Liver (tissue), 9 donors: ENCODE results near the gene MSI2. TPM values are rescaled to one million over a fixed set of nuclear protein-coding genes. Genes with fewer than 3 reads are reported as not detected.
A peak's percentile ranks its signal among the peaks of the same experiment; 100 is the strongest.

Experiments used
- DNase-seq: peaks from one replicate; pipeline ENCODE4 v3.0.0-alpha.2; 2017; ENCODE audit warnings: low spot score
- H3K27ac ChIP-seq, 2 donors: one replicate each; pipeline ENCODE4 v1.7.0; 2013; ENCODE audit warnings: inconsistent platforms in 2 of 2, low read length in 2 of 2, control low read depth in 1 of 2, low read depth in 1 of 2, mild to moderate bottlenecking in 1 of 2
- H3K27me3 ChIP-seq, 4 donors: one replicate each; pipeline versions ENCODE4 v1.6.1 to v1.7.0; 2013; ENCODE audit warnings: low read length in 3 of 4, inconsistent platforms in 1 of 4, mild to moderate bottlenecking in 1 of 4, moderate library complexity in 1 of 4; ENCODE audit not compliant: control insufficient read depth in 4 of 4, insufficient read depth in 4 of 4
- H3K36me3 ChIP-seq, 4 donors: one replicate each; pipeline versions ENCODE4 v1.6.1 to v1.7.0; 2013; ENCODE audit warnings: low read length in 3 of 4, mild to moderate bottlenecking in 3 of 4, low read depth in 1 of 4, moderate library complexity in 1 of 4; ENCODE audit not compliant: control insufficient read depth in 4 of 4, insufficient read depth in 3 of 4
- H3K4me1 ChIP-seq, 4 donors: one replicate each; pipeline versions ENCODE4 v1.6.1 to v1.7.0; 2013; ENCODE audit warnings: low read length in 3 of 4, mild to moderate bottlenecking in 3 of 4, moderate library complexity in 1 of 4; ENCODE audit not compliant: control insufficient read depth in 4 of 4, insufficient read depth in 4 of 4
- H3K4me3 ChIP-seq, 3 donors: one replicate each; pipeline versions ENCODE4 v1.6.1 to v1.7.0; 2013; ENCODE audit warnings: low read length in 3 of 3, control low read depth in 1 of 3, low read depth in 1 of 3, mild to moderate bottlenecking in 1 of 3
- H3K9ac ChIP-seq, 2 donors: one replicate each; pipeline ENCODE4 v1.7.0; 2013; ENCODE audit warnings: low read length in 2 of 2, mild to moderate bottlenecking in 2 of 2, moderate library complexity in 2 of 2, control low read depth in 1 of 2, low read depth in 1 of 2
- H3K9me3 ChIP-seq, 4 donors: one replicate each; pipeline versions ENCODE4 v1.6.1 to v1.7.0; 2013; ENCODE audit warnings: low read length in 3 of 4; ENCODE audit not compliant: control insufficient read depth in 4 of 4
- EGR1 ChIP-seq, 2 donors: IDR thresholded peaks; 2 replicates each; pipeline ENCODE4 v1.6.1; 2016 to 2018; ENCODE audit warnings: antibody characterized with exemption in 2 of 2, low read depth in 2 of 2
- FOXA1 ChIP-seq: IDR thresholded peaks from 2 replicates; pipeline ENCODE4 v1.6.1; 2016; ENCODE audit warnings: antibody characterized with exemption
- FOXA2 ChIP-seq: IDR thresholded peaks from 2 replicates; pipeline ENCODE4 v1.6.1; 2016; ENCODE audit warnings: antibody characterized with exemption
- GABPA ChIP-seq, 2 donors: IDR thresholded peaks in 1 of 2; conservative IDR thresholded peaks in 1 of 2; 2 replicates each; pipeline ENCODE4 v1.6.1; 2016; ENCODE audit warnings: antibody characterized with exemption in 2 of 2, mild to moderate bottlenecking in 1 of 2, moderate library complexity in 1 of 2
- HNF4G ChIP-seq: IDR thresholded peaks from 2 replicates; pipeline ENCODE4 v1.6.1; 2016; ENCODE audit warnings: antibody characterized with exemption
- JUND ChIP-seq, 2 donors: IDR thresholded peaks; 2 replicates each; pipeline ENCODE4 v1.6.1; 2016; ENCODE audit warnings: antibody characterized with exemption in 2 of 2
- NR2F2 ChIP-seq: IDR thresholded peaks from 2 replicates; pipeline ENCODE4 v1.6.1; 2016; ENCODE audit warnings: antibody characterized with exemption
- RAD21 ChIP-seq, 2 donors: IDR thresholded peaks; 2 replicates each; pipeline ENCODE4 v1.6.1; 2016; ENCODE audit warnings: antibody characterized with exemption in 2 of 2, mild to moderate bottlenecking in 2 of 2
- REST ChIP-seq: IDR thresholded peaks from 2 replicates; pipeline ENCODE4 v1.6.1; 2016; ENCODE audit warnings: antibody characterized with exemption, mild to moderate bottlenecking
- RXRA ChIP-seq, 2 donors: IDR thresholded peaks; 2 replicates each; pipeline ENCODE4 v1.6.1; 2017 to 2018; ENCODE audit warnings: antibody characterized with exemption in 2 of 2, mild to moderate bottlenecking in 1 of 2
- SP1 ChIP-seq: IDR thresholded peaks from 2 replicates; pipeline ENCODE4 v1.6.1; 2018; ENCODE audit warnings: antibody characterized with exemption, mild to moderate bottlenecking
- TAF1 ChIP-seq: conservative IDR thresholded peaks from 2 replicates; pipeline ENCODE4 v1.6.1; 2016; ENCODE audit warnings: antibody characterized with exemption, mild to moderate bottlenecking
- YY1 ChIP-seq: IDR thresholded peaks from 2 replicates; pipeline ENCODE4 v1.6.1; 2016; ENCODE audit warnings: antibody characterized with exemption, mild to moderate bottlenecking
- WGBS: extraction: QIAGEN DNeasy Blood & Tissue Kit; methylation state at CpG from one replicate; pipeline ENCODE4 v1.1.7; 2013; 5-methylcytosine and 5-hydroxymethylcytosine counted together
- polyA plus RNA-seq, 2 donors: library from polyadenylated mRNA; stranded (reverse) in 1 of 2; unstranded in 1 of 2; fragments of 200-250 nt in 1 of 2; fragments of >200 nt in 1 of 2; fragmentation: Nextera tagmentation in 1 of 2; extraction: Ambion mirVana in 1 of 2; gene quantifications; one replicate each; pipeline versions ENCODE4 v1.2.1 to v1.2.3, GENCODE V29; 2013 to 2015
- total RNA-seq, 2 donors: library from RNA; depleted of rRNA; stranded (reverse); fragments of >200 nt; gene quantifications; one replicate each; pipeline ENCODE4 v1.2.3, GENCODE V29; 2014
- TF ChIP-seq, protein P1 (sequence below): fragments of 150-350 bp; IDR thresholded peaks from 2 replicates; pipeline ENCODE4 v1.5.1; 2017; ENCODE audit warnings: improper control_type of control experiment, low read depth, low read length; ENCODE audit not compliant: missing input control
- TF ChIP-seq, protein P2 (sequence below): IDR thresholded peaks from 2 replicates; pipeline ENCODE4 v1.6.1; 2016; ENCODE audit warnings: antibody characterized with exemption
- TF ChIP-seq, protein P3 (sequence below): IDR thresholded peaks from 2 replicates; pipeline ENCODE4 v1.6.1; 2016; ENCODE audit warnings: antibody characterized with exemption
- TF ChIP-seq, protein P4 (sequence below): IDR thresholded peaks from 2 replicates; pipeline ENCODE4 v1.6.1; 2016; ENCODE audit warnings: antibody characterized with exemption
- donor health status: healthy.
- donor health status: healthy.
- donor health status: healthy.
- donor health status: healthy.
- donor health status: healthy.

The MSI2 gene
- total and polyA plus RNA-seq, 4 donors, result 5.7 to 15.6 (median 9.2) TPM

DNA sequence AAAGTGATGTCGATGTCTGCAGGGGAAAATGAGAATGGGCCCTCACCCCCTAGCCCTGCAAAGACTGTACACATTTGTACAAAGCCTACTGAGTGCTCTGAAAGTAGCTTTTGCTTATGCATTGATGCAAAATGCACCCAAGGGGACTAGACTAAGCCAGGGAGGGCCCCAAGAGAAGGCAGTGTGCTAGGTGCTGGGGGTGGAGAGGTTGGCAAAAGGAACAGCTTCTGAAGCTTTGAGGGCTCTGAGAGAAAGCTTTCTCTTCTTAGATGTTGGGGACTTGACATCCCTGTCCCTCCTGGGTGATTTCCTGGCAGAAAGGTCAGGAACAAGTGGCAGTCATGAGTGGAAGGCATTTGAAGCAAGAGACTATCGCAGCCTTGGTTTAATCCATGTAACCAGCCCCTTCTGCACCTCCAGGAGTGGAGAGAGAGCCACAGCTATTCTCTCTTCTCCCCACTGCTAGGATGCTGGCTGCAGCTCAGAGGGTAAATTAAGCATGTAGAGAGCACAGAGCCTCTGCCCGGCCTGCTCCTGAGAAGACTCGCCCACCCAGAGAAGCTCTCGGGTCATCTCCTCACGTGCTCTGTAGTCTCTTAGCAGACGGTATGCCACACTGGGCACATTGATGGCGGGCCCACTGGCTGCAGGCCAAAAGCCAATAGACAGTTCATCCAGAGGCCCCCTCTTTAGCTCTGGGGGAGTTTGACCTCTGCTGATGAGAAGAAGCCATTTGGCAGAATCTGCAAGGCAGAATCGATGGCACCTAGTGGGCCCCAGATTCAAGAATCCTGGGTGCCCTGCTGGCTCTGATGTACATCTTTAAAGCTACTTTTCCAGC, 221.4 kb downstream of the MSI2 start:
- WGBS, result 81% methylated on average over 9 of the region's 9 CpGs
- H3K36me3 ChIP-seq, result no peaks in the 10 kb centered on the region
- H3K4me3 ChIP-seq, result no peak overlapping the region
- H3K27ac ChIP-seq, result peak overlapping the region in 1 of 2 donors; percentile 6
- H3K4me1 ChIP-seq, result no peaks in the 10 kb centered on the region
- no peaks in the 10 kb centered on the region for H3K27me3 ChIP-seq
- DNase-seq, result no peak
- no peak overlapping the region for H3K9ac ChIP-seq
- TF ChIP-seq, protein P1, sequence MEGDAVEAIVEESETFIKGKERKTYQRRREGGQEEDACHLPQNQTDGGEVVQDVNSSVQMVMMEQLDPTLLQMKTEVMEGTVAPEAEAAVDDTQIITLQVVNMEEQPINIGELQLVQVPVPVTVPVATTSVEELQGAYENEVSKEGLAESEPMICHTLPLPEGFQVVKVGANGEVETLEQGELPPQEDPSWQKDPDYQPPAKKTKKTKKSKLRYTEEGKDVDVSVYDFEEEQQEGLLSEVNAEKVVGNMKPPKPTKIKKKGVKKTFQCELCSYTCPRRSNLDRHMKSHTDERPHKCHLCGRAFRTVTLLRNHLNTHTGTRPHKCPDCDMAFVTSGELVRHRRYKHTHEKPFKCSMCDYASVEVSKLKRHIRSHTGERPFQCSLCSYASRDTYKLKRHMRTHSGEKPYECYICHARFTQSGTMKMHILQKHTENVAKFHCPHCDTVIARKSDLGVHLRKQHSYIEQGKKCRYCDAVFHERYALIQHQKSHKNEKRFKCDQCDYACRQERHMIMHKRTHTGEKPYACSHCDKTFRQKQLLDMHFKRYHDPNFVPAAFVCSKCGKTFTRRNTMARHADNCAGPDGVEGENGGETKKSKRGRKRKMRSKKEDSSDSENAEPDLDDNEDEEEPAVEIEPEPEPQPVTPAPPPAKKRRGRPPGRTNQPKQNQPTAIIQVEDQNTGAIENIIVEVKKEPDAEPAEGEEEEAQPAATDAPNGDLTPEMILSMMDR, result no peak
- TF ChIP-seq YY1, result no peak
- no peak for TF ChIP-seq FOXA2
- TF ChIP-seq, protein P2, sequence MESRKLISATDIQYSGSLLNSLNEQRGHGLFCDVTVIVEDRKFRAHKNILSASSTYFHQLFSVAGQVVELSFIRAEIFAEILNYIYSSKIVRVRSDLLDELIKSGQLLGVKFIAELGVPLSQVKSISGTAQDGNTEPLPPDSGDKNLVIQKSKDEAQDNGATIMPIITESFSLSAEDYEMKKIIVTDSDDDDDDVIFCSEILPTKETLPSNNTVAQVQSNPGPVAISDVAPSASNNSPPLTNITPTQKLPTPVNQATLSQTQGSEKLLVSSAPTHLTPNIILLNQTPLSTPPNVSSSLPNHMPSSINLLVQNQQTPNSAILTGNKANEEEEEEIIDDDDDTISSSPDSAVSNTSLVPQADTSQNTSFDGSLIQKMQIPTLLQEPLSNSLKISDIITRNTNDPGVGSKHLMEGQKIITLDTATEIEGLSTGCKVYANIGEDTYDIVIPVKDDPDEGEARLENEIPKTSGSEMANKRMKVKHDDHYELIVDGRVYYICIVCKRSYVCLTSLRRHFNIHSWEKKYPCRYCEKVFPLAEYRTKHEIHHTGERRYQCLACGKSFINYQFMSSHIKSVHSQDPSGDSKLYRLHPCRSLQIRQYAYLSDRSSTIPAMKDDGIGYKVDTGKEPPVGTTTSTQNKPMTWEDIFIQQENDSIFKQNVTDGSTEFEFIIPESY, result no peak
- TF ChIP-seq JUND (IDR thresholded peaks at IDR 0.05), result no peak
- TF ChIP-seq REST, result no peak
- TF ChIP-seq TAF1, result no peak
- TF ChIP-seq EGR1 (IDR thresholded peaks at IDR 0.05; ENCODE audit: low read depth in 2 of 2), result no peak
- TF ChIP-seq, protein P3, sequence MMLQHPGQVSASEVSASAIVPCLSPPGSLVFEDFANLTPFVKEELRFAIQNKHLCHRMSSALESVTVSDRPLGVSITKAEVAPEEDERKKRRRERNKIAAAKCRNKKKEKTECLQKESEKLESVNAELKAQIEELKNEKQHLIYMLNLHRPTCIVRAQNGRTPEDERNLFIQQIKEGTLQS, result no peak
- no peak for TF ChIP-seq GABPA (IDR thresholded peaks at IDR 0.05 in 1 of 2, conservative IDR thresholded peaks at IDR 0.05 in 1 of 2)
- TF ChIP-seq RXRA (IDR thresholded peaks at IDR 0.05), result no peak
- TF ChIP-seq NR2F2, result no peak
- no peak for TF ChIP-seq FOXA1
- no peak for TF ChIP-seq HNF4G
- TF ChIP-seq, protein P4, sequence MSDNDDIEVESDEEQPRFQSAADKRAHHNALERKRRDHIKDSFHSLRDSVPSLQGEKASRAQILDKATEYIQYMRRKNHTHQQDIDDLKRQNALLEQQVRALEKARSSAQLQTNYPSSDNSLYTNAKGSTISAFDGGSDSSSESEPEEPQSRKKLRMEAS, result no peak
- TF ChIP-seq RAD21 (IDR thresholded peaks at IDR 0.05), result no peak
- no peak for TF ChIP-seq SP1
- no peaks in the 10 kb centered on the region for H3K9me3 ChIP-seq
